Ovary (tissue), 3 donors: Measurements from ENCODE around the gene MYO9A.

ENCODE experiments used
- POLR2A ChIP-seq: fragments of 450-650 bp; IDR thresholded peaks from one replicate; pipeline ENCODE4 v1.6.1; 2017; ENCODE audit warnings: antibody characterized with exemption, mild to moderate bottlenecking, moderate library complexity
- TF ChIP-seq, protein P1 (sequence below), 3 donors: fragments of 450-650 bp in 2 of 3; fragments of 200-600 bp in 1 of 3; IDR thresholded peaks; one replicate each; pipeline versions ENCODE4 v1.5.1 to v1.8.0; 2016 to 2022; ENCODE audit warnings: antibody characterized with exemption in 3 of 3, mild to moderate bottlenecking in 1 of 3
- donor health status: DM: no; HTN: no; CAD: no.

DNA sequence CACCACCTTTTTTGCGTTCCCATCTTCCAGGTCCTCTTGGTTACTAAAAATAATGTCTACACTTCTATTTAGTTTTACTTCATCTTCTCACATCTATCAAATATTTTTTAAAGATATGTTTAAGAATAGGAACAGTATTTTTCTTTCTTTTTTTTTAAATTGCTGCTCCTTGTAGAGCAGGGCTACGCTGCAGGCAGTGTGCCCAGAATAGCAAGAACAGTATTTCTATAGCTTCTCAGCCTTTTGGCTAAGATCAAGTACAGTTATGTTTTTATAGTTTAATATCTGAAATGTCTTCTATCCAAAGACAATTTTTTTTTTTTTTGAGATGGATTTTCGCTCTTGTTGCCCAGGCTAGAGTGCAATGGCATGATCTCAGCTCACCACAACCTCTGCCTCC lies 73.0 kb downstream of the MYO9A start:
- no peak for TF ChIP-seq POLR2A
- TF ChIP-seq, protein P1, sequence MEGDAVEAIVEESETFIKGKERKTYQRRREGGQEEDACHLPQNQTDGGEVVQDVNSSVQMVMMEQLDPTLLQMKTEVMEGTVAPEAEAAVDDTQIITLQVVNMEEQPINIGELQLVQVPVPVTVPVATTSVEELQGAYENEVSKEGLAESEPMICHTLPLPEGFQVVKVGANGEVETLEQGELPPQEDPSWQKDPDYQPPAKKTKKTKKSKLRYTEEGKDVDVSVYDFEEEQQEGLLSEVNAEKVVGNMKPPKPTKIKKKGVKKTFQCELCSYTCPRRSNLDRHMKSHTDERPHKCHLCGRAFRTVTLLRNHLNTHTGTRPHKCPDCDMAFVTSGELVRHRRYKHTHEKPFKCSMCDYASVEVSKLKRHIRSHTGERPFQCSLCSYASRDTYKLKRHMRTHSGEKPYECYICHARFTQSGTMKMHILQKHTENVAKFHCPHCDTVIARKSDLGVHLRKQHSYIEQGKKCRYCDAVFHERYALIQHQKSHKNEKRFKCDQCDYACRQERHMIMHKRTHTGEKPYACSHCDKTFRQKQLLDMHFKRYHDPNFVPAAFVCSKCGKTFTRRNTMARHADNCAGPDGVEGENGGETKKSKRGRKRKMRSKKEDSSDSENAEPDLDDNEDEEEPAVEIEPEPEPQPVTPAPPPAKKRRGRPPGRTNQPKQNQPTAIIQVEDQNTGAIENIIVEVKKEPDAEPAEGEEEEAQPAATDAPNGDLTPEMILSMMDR (IDR thresholded peaks at IDR 0.05): no peak
